Nephron (organoid): Measurements from ENCODE around the gene SEC61A2.
"Not testable (repeated sequence)": the region's sequence is repeated elsewhere in the genome, so short reads cannot be mapped to it uniquely, and the experiment has no call there.

ENCODE experiments used
- H3K27ac Mint-ChIP-seq, 3 experiments: 2 replicates each; pipeline ENCODE4 v1.8.0; 2020; ENCODE audit warnings: mixed read lengths in 3 of 3, mild to moderate bottlenecking in 2 of 3, moderate library complexity in 1 of 3
- H3K27me3 Mint-ChIP-seq: 2 replicates; pipeline ENCODE4 v1.8.0; 2021; ENCODE audit warnings: low read depth, mild to moderate bottlenecking, moderate library complexity, mixed read lengths
- H3K36me3 Mint-ChIP-seq: 2 replicates; pipeline ENCODE4 v1.8.0; 2020; ENCODE audit warnings: low read depth, mixed read lengths
- H3K4me1 Mint-ChIP-seq: 2 replicates; pipeline ENCODE4 v1.8.0; 2020; ENCODE audit warnings: mixed read lengths
- H3K4me3 Mint-ChIP-seq, 3 experiments: 2 replicates each; pipeline ENCODE4 v1.8.0; 2020; ENCODE audit warnings: mild to moderate bottlenecking in 3 of 3, mixed read lengths in 3 of 3, moderate library complexity in 2 of 3
- H3K9me3 Mint-ChIP-seq: 2 replicates; pipeline ENCODE4 v1.8.0; 2020; ENCODE audit warnings: mixed read lengths
- TF ChIP-seq, protein P1 (sequence below), 3 experiments: fragments of 200-600 bp; sonication (generic); IDR thresholded peaks; one replicate each; pipeline ENCODE4 v1.5.0; 2021; ENCODE audit warnings: antibody characterized with exemption in 3 of 3; ENCODE audit not compliant: unreplicated experiment in 3 of 3

The SEC61A2 gene

DNA sequence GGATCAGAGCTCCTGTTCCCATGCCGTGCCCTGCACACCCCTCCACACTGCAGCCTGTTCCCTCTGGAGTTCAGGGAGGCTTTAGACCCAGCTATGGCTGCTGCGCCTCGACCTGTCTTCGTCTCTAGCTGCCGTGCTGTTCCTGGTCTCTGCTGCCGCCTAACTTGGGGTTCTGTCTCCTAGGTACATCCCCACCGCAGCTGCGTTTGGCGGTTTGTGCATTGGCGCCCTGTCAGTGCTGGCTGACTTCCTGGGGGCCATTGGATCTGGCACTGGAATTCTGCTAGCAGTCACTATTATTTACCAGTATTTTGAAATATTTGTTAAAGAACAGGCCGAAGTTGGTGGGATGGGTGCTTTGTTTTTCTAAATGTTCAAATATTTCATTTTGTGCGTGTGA is 34.6 kb downstream of the SEC61A2 start:
- Mint-ChIP-seq H3K27ac (no peak overlapping the region), H3K27me3 (no peaks in the 10 kb centered on the region), H3K36me3 (peaks cover 54% of the 10 kb centered on the region), H3K4me1 (no peaks in the 10 kb centered on the region), H3K4me3 (no peak overlapping the region), H3K9me3 (no peaks in the 10 kb centered on the region)
- TF ChIP-seq, protein P1, sequence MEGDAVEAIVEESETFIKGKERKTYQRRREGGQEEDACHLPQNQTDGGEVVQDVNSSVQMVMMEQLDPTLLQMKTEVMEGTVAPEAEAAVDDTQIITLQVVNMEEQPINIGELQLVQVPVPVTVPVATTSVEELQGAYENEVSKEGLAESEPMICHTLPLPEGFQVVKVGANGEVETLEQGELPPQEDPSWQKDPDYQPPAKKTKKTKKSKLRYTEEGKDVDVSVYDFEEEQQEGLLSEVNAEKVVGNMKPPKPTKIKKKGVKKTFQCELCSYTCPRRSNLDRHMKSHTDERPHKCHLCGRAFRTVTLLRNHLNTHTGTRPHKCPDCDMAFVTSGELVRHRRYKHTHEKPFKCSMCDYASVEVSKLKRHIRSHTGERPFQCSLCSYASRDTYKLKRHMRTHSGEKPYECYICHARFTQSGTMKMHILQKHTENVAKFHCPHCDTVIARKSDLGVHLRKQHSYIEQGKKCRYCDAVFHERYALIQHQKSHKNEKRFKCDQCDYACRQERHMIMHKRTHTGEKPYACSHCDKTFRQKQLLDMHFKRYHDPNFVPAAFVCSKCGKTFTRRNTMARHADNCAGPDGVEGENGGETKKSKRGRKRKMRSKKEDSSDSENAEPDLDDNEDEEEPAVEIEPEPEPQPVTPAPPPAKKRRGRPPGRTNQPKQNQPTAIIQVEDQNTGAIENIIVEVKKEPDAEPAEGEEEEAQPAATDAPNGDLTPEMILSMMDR (IDR thresholded peaks at IDR 0.05; ENCODE audit: unreplicated experiment in 3 of 3): no peak

DNA sequence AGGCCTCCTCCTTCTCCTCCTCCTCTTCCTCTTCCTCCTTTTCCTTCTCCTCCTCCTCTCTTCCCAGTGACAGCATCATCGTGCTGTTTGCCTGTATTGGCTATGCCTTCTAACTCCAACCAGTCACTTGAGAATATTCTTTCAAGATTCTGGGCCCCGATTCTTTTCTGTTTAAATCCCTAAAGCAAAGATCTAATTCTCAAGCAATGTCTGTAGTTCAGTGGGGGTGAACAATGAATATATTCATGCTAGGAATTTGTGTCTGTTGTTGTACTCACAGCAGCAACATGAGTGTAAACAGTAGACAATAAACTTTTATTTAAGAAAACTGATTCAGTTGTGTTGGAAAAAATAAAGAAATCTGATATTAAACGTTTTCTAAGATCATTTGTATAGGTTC is 35.6 kb downstream of the SEC61A2 start:
- no peaks in the 10 kb centered on the region for H3K27me3 Mint-ChIP-seq
- no peak overlapping the region for H3K27ac Mint-ChIP-seq
- TF ChIP-seq, protein P1 (IDR thresholded peaks at IDR 0.05; ENCODE audit: unreplicated experiment in 3 of 3): no peak
- H3K9me3 Mint-ChIP-seq: no peaks in the 10 kb centered on the region
- peaks cover 54% of the 10 kb centered on the region for H3K36me3 Mint-ChIP-seq
- no peak overlapping the region for H3K4me3 Mint-ChIP-seq
- no peaks in the 10 kb centered on the region for H3K4me1 Mint-ChIP-seq

DNA sequence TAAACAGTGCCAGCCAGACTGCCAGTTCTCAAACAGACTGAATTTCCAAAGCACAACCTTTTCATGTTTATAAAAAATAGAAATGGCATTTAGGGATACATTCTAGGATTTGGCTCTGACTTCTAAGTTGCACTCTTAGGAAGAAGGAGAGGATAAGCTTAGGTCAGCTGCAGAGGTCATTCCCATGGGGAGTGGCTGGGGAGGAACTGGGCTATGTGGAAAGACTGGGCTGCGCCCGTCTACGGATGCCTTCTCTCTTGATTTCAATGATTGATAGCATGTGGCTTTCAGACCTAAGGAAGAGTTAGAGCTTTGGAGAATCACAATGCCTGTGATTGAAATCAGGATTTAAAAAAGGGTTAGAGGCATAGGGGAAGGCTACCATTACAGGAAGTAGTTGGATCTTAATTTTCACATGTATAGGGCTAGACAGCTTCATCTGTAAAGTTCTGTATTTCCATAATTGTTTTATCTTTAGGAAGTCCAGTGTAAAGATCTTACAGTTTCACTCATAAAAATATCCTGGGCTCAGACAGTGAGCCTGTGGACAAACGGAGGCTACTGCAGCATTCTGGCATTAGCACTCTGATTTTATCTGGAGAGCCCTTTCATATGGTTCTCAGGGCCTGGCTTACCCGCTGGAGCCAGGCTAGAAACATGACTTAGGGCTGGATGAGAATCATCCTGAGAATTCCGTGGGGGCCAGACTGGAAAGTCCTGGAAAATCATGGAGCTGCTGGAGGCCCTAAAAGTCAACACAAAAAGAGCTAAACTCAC is 36.7 kb downstream of the SEC61A2 start:
- Mint-ChIP-seq H3K9me3 (no peaks in the 10 kb centered on the region), H3K36me3 (peaks cover 57% of the 10 kb centered on the region), H3K4me3 (no peak overlapping the region), H3K27ac (peak overlapping the region in 1 of 3 experiments; percentile 42), H3K27me3 (no peaks in the 10 kb centered on the region), H3K4me1 (no peaks in the 10 kb centered on the region)
- TF ChIP-seq, protein P1 (IDR thresholded peaks at IDR 0.05; ENCODE audit: unreplicated experiment in 3 of 3): no peak

DNA sequence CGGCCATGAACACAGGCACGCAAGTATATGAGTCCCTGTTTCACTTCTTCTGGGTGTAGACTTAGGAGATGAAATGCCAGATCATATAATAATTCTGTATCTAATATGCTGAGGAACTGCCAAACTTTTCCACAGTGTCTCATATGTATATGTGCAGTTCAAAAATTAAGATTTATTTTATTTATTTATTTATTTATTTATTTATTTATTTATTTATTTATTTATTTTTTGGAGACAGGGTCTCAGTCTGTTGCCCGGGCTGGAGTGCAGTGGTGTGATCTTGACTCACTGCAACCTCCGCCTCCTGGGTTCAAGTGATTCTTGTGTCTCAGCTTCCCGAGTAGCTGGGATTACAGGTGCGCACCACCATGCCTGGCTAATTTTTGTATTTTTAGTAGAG is 42.0 kb downstream of the SEC61A2 start:
- H3K4me1 Mint-ChIP-seq, H3K9me3 Mint-ChIP-seq, H3K27me3 Mint-ChIP-seq, H3K4me3 Mint-ChIP-seq, H3K27ac Mint-ChIP-seq: not testable (repeated sequence)
- H3K36me3 Mint-ChIP-seq: peaks cover 42% of the 10 kb centered on the region

DNA sequence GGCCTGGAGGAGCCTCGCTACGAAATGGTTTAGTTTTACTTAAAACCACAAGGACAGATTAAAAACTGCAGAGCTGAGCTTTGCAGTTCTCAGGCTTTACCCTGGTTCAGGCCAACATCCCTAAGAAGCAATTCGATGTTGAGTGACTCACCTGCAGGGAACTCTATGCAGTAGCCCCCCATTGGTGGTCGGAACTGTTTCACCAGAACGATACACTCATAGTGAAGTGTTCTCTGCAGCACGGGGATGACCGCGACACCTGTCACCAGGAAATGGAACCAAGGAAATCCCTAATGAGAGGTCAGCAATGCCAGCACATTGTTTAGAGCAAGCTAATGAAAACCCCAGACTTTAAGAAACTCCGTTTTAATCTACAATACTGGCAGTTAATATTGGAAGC is 48.2 kb downstream of the SEC61A2 start:
- no peak overlapping the region for H3K27ac Mint-ChIP-seq
- no peaks in the 10 kb centered on the region for H3K4me1 Mint-ChIP-seq
- peaks cover 35% of the 10 kb centered on the region for H3K36me3 Mint-ChIP-seq
- H3K4me3 Mint-ChIP-seq: no peak overlapping the region
- H3K27me3 Mint-ChIP-seq: no peaks in the 10 kb centered on the region
- no peaks in the 10 kb centered on the region for H3K9me3 Mint-ChIP-seq
- TF ChIP-seq, protein P1 (IDR thresholded peaks at IDR 0.05; ENCODE audit: unreplicated experiment in 3 of 3): no peak

DNA sequence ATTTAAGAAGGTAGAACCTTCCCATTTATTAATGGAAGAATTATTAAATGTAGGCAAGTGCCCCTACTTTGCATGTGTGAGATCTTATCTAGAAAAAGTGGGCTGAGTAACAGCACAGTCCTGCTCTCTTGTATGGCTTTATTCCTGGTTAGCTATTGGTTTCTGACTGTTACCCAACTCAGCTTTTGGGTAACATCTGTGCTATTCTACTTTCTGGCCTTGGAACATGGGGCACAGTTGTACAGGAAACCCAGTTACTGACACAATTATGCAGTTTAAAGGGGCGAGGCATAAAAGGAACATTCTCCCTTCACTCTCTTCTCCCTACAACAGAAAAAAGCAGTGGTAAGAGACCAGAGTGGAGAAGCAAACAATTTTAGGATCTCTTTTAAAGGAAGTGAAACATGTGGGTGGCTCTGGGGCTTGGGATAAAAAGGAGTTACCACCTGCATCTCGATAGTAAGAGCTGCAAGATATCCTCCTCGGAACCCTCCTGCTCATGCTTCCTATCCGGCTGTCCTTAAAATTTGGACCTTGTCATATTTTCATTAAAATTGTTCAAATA is 50.2 kb downstream of the SEC61A2 start:
- TF ChIP-seq, protein P1 (IDR thresholded peaks at IDR 0.05; ENCODE audit: unreplicated experiment in 3 of 3): no peak
- no peaks in the 10 kb centered on the region for H3K9me3 Mint-ChIP-seq
- H3K4me3 Mint-ChIP-seq: no peak overlapping the region
- H3K27ac Mint-ChIP-seq: no peak overlapping the region
- no peaks in the 10 kb centered on the region for H3K4me1 Mint-ChIP-seq
- H3K27me3 Mint-ChIP-seq: no peaks in the 10 kb centered on the region
- peaks cover 30% of the 10 kb centered on the region for H3K36me3 Mint-ChIP-seq
